ENCODE data around the gene PSMB10. TPM values are rescaled to one million over a fixed set of nuclear protein-coding genes. Genes with fewer than 3 reads are reported as not detected.
A peak's percentile ranks its signal among the peaks of the same experiment; 100 is the strongest.

Gene PSMB10
- total RNA-seq, 2 donors from 2014 or later = 16.2 to 26.7 TPM

DNA sequence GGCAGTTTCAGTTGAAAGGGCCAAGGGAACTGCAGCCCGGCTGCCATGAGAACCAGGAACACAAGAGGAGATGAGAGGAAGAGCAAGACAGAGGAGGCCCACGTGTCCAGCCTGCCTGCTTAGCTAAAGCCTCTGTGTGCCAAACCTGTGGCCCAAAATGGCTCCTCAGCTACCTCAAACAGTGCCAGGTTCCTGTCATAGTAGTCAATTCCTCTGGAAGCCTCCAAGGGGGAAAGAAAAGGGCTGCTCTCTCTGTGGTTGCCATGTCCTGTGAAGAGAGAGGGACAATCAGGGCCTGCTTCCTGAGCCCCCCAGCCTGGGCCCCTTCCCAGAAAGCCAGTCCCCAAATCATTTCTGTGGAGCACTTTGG lies 26.6 kb upstream of the PSMB10 start:
- 67 to 100% methylated on average over 1 to 2 of the region's 2 CpGs for WGBS, 2 donors
- no peaks in the 10 kb centered on the region for H3K9me3 ChIP-seq
- H3K4me1 ChIP-seq = peaks cover 55% of the 10 kb centered on the region
- intact Hi-C loops (cut with DNase I) = no loop called here
- no peaks in the 10 kb centered on the region for H3K27me3 ChIP-seq
- H3K27ac ChIP-seq = peak overlapping the region in 1 of 4 donors; percentile 37
- TF ChIP-seq CTCF (IDR thresholded peaks at IDR 0.05) (no peak), POLR2A (IDR thresholded peaks at IDR 0.05) (no peak)
- H3K4me3 ChIP-seq = no peak overlapping the region
- no peak for ATAC-seq
- peaks cover 0 to 2% of the 10 kb centered on the region in 2 donors for H3K36me3 ChIP-seq (replicated peaks in 1 of 2; ENCODE audit: insufficient read depth in 1 of 2, low read depth in 2 of 2)
- DNase-seq = no peak

- intact Hi-C loops (cut with DNase I) = no loop called here
- WGBS, 2 donors = 95 to 97% methylated on average over 6 to 8 of the region's 8 CpGs
- Histone ChIP-seq H3K36me3 (replicated peaks in 1 of 2; ENCODE audit: insufficient read depth in 1 of 2, low read depth in 2 of 2) (peaks cover 0 to 2% of the 10 kb centered on the region in 2 donors), H3K27ac (peak overlapping the region in 2 of 4 donors; percentile 48 to 64), H3K27me3 (no peaks in the 10 kb centered on the region), H3K4me1 (peaks cover 48% of the 10 kb centered on the region), H3K4me3 (no peak overlapping the region), H3K9me3 (no peaks in the 10 kb centered on the region)
- DNase-seq (no peak), ATAC-seq (no peak)
- no peak for TF ChIP-seq POLR2A (IDR thresholded peaks at IDR 0.05)
- TF ChIP-seq CTCF (IDR thresholded peaks at IDR 0.05) = no peak
Measured at GRCh38 chr16:67962135-67962534, 25.5 kb upstream of the PSMB10 start.

GRCh38 chr16:67961551-67961957 lies 24.9 kb upstream of the PSMB10 start:
- peak; percentile 89 for ATAC-seq
- WGBS, 2 donors = 20 to 24% methylated on average over 1 to 13 of the region's 13 CpGs
- Histone ChIP-seq H3K4me3 (no peak overlapping the region), H3K27ac (peak overlapping the region in 3 of 4 donors; percentile 43 to 67 (median 64)), H3K4me1 (peaks cover 43% of the 10 kb centered on the region), H3K36me3 (replicated peaks in 1 of 2; ENCODE audit: insufficient read depth in 1 of 2, low read depth in 2 of 2) (peaks cover 0 to 2% of the 10 kb centered on the region in 2 donors), H3K9me3 (no peaks in the 10 kb centered on the region), H3K27me3 (no peaks in the 10 kb centered on the region)
- peak; percentile 92 to 99 (median 98) for DNase-seq
- intact Hi-C loops (cut with DNase I) = no loop called here
- TF ChIP-seq CTCF (IDR thresholded peaks at IDR 0.05) (no peak), POLR2A (IDR thresholded peaks at IDR 0.05) (no peak)

GRCh38 chr16:67959536-67960329 lies 23.1 kb upstream of the PSMB10 start:
- peak in 3 of 4 donors; percentile 13 to 61 (median 35) for DNase-seq
- ATAC-seq = peak; percentile 36
- H3K4me3 ChIP-seq = no peak overlapping the region
- H3K9me3 ChIP-seq = no peaks in the 10 kb centered on the region
- TF ChIP-seq CTCF (IDR thresholded peaks at IDR 0.05) = no peak
- no peak for TF ChIP-seq POLR2A (IDR thresholded peaks at IDR 0.05)
- 76 to 82% methylated on average over 8 to 11 of the region's 11 CpGs for WGBS, 2 donors
- H3K4me1 ChIP-seq = peaks cover 26% of the 10 kb centered on the region
- H3K27ac ChIP-seq = peak overlapping the region in 3 of 4 donors; percentile 20 to 58 (median 34)
- peaks cover 0 to 2% of the 10 kb centered on the region in 2 donors for H3K36me3 ChIP-seq (replicated peaks in 1 of 2; ENCODE audit: insufficient read depth in 1 of 2, low read depth in 2 of 2)
- intact Hi-C loops (cut with DNase I) = no loop called here
- no peaks in the 10 kb centered on the region for H3K27me3 ChIP-seq

Data from body of pancreas (tissue), 4 donors.